ENCODE results near the gene CCM2L.

DNA sequence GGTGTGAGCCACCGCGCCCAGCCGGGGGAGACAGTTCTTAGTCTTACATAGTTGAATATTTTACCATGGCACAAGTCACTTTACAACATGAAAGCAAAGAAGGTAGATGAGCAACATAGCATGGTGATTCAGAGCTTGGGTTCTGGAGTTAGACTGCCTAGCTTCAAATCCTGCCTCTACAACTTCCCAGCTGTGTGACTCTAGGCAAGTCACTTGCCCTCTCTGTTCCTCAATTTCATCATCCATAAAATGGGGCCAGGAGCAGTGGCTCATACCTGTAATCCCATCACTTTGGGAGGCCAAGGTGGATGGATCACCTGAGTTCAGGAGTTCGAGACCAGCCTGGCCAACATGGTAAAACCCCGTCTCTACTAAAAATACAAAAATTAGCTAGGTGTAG, 68.1 kb downstream of the CCM2L start:
- TF ChIP-seq CTCF (IDR thresholded peaks at IDR 0.05; ENCODE audit: insufficient read depth, low read depth, low read length) (no peak), EZH2 (IDR thresholded peaks at IDR 0.05; ENCODE audit: insufficient read depth, low read length) (no peak)

Data from astrocyte (in vitro differentiated cells and primary cell).